ENCODE results near the gene PHOX2A.

The PHOX2A gene

GRCh38 chr11:72229336-72229924, 14.5 kb downstream of the PHOX2A start:
- H3K4me2 ChIP-seq (ENCODE audit: low read depth, low read length, poor library complexity, severe bottlenecking), result no peak overlapping the region
- H4K20me1 ChIP-seq (ENCODE audit: low read depth, low read length), result no peaks in the 10 kb centered on the region
- no peaks in the 10 kb centered on the region for H3K9me3 ChIP-seq (ENCODE audit: insufficient read depth, low read length)
- H3K9me2 ChIP-seq (replicated peaks; ENCODE audit: insufficient read depth, low read length), result no peaks in the 10 kb centered on the region
- TF ChIP-seq CTCF (IDR thresholded peaks at IDR 0.05; ENCODE audit: insufficient read depth, low read length, poor library complexity, severe bottlenecking), result no peak
- no peak for TF ChIP-seq EZH2phosphoT487 (conservative IDR thresholded peaks at IDR 0.05; ENCODE audit: low read length)
- peaks cover 11% of the 10 kb centered on the region for H3K79me2 ChIP-seq (ENCODE audit: insufficient read depth, low read length)
- H3K27ac ChIP-seq (ENCODE audit: low read depth, low read length), result no peak overlapping the region
- peaks cover 8% of the 10 kb centered on the region; the same call in 1 of the 2 replicates for H3F3A ChIP-seq (ENCODE audit: insufficient read depth)
- H3K27me3 ChIP-seq (ENCODE audit: low read length), result no peaks in the 10 kb centered on the region
- H2AFZ ChIP-seq (ENCODE audit: low read depth, low read length, severe bottlenecking), result no peak overlapping the region
- no peaks in the 10 kb centered on the region for H3K36me3 ChIP-seq (ENCODE audit: low read length)
- no peak overlapping the region for H3K9ac ChIP-seq (ENCODE audit: low read length)
- H3K4me3 ChIP-seq (ENCODE audit: insufficient read depth, low read length, poor library complexity, severe bottlenecking), result no peak overlapping the region

- no peak overlapping the region for H3K4me3 ChIP-seq (ENCODE audit: insufficient read depth, low read length, poor library complexity, severe bottlenecking)
- H3K9me2 ChIP-seq (replicated peaks; ENCODE audit: insufficient read depth, low read length), result no peaks in the 10 kb centered on the region
- no peaks in the 10 kb centered on the region for H3K9me3 ChIP-seq (ENCODE audit: insufficient read depth, low read length)
- H3K4me2 ChIP-seq (ENCODE audit: low read depth, low read length, poor library complexity, severe bottlenecking), result no peak overlapping the region
- H2AFZ ChIP-seq (ENCODE audit: low read depth, low read length, severe bottlenecking), result no peak overlapping the region
- H3K79me2 ChIP-seq (ENCODE audit: insufficient read depth, low read length), result peaks cover 17% of the 10 kb centered on the region
- H3F3A ChIP-seq (ENCODE audit: insufficient read depth), result peaks cover 8% of the 10 kb centered on the region; the same call in 1 of the 2 replicates
- TF ChIP-seq EZH2phosphoT487 (conservative IDR thresholded peaks at IDR 0.05; ENCODE audit: low read length), result no peak
- TF ChIP-seq CTCF (IDR thresholded peaks at IDR 0.05; ENCODE audit: insufficient read depth, low read length, poor library complexity, severe bottlenecking), result no peak
- no peaks in the 10 kb centered on the region for H4K20me1 ChIP-seq (ENCODE audit: low read depth, low read length)
- H3K9ac ChIP-seq (ENCODE audit: low read length), result no peak overlapping the region
- no peaks in the 10 kb centered on the region for H3K36me3 ChIP-seq (ENCODE audit: low read length)
- no peak overlapping the region for H3K27ac ChIP-seq (ENCODE audit: low read depth, low read length)
- no peaks in the 10 kb centered on the region for H3K27me3 ChIP-seq (ENCODE audit: low read length)
Observed at GRCh38 chr11:72228844-72229231, 15.1 kb downstream of the PHOX2A start.

GRCh38 chr11:72228229-72228843, 15.6 kb downstream of the PHOX2A start:
- Histone ChIP-seq H3K4me2 (ENCODE audit: low read depth, low read length, poor library complexity, severe bottlenecking) (no peak overlapping the region), H3K9me3 (ENCODE audit: insufficient read depth, low read length) (no peaks in the 10 kb centered on the region), H3K27me3 (ENCODE audit: low read length) (no peaks in the 10 kb centered on the region), H3F3A (ENCODE audit: insufficient read depth) (peaks cover 8% of the 10 kb centered on the region; the same call in 1 of the 2 replicates), H3K27ac (ENCODE audit: low read depth, low read length) (no peak overlapping the region), H3K36me3 (ENCODE audit: low read length) (no peaks in the 10 kb centered on the region), H2AFZ (ENCODE audit: low read depth, low read length, severe bottlenecking) (no peak overlapping the region), H3K9me2 (replicated peaks; ENCODE audit: insufficient read depth, low read length) (no peaks in the 10 kb centered on the region), H3K9ac (ENCODE audit: low read length) (no peak overlapping the region), H3K79me2 (ENCODE audit: insufficient read depth, low read length) (peaks cover 18% of the 10 kb centered on the region), H3K4me3 (ENCODE audit: insufficient read depth, low read length, poor library complexity, severe bottlenecking) (no peak overlapping the region), H4K20me1 (ENCODE audit: low read depth, low read length) (no peaks in the 10 kb centered on the region)
- TF ChIP-seq CTCF (IDR thresholded peaks at IDR 0.05; ENCODE audit: insufficient read depth, low read length, poor library complexity, severe bottlenecking), result no peak
- no peak for TF ChIP-seq EZH2phosphoT487 (conservative IDR thresholded peaks at IDR 0.05; ENCODE audit: low read length)

Data from SU-DHL-6 (cell line).